Right kidney (tissue), 1 donor: Measurements from ENCODE around the gene CPM.
"Not testable (repeated sequence)": the region's sequence is repeated elsewhere in the genome, so short reads cannot be mapped to it uniquely, and the experiment has no call there.

ENCODE experiments used
- DNase-seq: peaks from one replicate; pipeline ENCODE4 v3.0.0-alpha.2; 2016

The CPM gene

DNA sequence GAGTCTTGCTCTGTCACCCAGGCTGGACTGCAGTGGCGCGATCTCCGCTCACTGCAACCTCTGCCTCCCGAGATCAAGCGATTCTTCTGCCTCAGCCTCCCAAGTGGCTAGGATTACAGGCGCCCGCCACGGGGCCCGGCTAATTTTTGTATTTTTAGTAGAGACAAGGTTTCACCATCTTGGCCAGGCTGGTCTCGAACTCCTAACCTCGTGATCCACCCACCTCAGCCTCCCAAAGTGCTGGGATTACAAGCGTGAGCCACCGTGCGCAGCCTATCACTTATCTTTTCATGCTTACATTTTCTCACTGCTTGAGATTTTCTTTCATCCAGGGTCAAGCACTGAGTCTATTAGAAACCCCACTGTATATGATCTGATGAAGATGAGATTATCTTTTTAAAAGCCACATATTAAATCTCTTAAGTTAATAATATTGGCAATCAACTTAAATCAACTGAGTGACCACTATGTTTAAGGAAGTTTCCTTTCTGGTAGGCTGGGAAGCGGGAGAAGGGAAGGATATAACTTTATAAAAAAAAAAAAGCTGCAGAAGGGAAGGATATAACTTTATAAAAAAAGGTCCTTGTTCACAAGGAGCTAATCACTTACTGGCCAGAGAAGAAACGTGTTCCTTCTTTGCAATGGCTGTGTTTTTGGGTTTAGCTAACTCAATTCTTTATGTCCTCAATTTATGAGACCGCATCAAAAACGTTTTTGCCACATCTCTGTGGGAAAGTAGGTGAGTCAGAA, 126.3 kb downstream of the CPM start:
- no peak for DNase-seq

DNA sequence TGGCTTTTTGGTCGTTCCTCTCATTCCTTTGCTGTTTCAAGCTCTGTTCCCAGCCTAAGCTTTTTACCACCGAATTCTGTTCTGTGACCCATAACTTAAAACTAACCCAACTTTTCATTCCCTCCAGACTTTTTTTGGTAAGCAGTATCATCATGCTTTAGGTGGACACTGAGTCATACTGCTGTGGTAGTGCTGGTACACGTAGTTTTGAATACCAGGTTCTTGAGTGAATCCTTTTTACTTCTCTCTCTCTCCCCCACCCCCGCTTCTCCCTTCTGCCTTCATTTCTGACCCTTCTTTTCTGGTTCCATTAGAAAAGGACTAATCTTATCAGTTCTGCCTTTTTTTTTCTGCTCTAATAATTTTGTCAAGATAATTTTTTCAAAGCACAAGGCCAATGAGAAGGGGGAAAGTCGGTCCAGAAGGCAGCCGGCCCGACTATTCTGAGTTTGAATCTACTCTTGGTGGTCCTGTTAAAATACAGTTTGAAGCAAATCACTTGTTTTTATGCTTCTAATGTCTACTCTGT, 127.3 kb downstream of the CPM start:
- no peak for DNase-seq

DNA sequence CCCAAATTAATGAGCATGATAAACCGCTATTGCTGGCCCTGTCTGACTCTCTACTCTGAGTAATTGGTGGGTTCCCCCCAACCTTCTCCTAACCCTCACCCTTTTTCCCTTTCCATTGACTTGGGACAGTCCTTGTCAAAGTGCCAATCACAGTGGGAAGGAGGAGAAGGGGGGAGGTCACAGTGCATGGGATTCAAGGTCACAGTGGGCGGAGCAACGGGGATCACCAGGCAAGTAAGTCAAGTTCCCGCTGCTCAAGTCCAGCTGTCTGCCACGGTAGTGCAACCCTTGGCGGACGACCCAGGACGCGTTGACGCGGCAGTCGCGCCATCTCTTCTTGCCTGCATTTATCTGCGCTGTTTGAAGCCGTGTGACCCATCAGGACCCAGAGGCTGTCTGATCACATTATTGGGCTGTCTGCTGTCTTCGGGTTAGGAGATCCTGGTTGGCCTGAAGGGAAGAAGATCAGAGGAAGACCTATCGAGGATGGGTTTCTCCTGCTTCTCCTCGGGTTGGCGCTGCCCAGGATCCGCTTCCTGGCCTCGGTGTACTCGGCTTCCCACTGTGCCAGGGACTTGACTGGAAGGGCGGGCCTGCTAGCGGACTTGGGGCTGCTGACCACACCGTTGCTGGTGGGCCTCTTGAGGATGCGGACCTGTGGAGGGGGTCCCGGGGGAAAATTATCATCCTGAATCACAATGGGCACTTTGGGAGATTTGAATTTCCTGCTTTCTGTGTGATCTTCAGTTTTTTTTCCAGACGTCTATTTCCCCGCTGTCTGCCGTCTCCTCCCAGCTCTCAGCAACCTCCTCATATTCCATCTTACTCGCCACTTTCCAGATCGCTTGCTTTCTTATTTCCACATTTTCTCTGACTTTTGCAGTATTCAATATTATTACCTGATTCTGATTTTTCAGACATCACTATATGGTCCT, 128.0 kb downstream of the CPM start:
- no peak for DNase-seq

DNA sequence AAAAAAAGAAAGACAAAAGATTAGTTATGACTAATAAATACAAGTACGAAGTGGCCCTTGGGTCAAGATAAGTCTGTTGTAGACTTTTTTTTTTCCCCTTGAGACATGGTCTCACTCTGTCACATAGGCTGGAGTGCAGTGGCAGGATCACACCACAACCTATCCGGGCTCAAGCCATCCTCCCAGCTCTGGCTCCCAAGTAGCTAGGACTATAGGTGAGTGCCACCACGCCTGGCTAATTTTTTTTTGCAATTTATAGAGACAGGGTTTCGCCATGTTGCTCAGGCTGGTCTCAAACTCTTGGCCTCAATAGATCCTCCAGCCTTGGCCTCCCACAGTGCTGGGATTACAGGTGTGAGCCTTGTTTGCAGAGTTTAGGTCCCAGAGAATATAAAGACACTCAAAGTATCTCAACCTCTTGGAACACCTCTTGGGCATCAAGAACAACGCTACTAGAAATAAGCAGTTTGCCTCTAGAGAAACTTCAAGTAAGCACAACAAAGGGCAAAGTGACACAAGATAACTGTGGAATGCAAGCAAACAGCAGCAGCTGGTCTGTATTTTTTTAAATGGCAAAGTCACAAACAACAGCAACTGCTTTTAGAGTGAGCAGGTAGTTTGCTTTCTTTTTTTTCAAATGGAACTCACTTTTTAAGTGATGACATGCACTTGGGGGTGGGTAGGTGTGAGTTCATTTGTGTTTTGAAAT, 128.9 kb downstream of the CPM start:
- no peak for DNase-seq

DNA sequence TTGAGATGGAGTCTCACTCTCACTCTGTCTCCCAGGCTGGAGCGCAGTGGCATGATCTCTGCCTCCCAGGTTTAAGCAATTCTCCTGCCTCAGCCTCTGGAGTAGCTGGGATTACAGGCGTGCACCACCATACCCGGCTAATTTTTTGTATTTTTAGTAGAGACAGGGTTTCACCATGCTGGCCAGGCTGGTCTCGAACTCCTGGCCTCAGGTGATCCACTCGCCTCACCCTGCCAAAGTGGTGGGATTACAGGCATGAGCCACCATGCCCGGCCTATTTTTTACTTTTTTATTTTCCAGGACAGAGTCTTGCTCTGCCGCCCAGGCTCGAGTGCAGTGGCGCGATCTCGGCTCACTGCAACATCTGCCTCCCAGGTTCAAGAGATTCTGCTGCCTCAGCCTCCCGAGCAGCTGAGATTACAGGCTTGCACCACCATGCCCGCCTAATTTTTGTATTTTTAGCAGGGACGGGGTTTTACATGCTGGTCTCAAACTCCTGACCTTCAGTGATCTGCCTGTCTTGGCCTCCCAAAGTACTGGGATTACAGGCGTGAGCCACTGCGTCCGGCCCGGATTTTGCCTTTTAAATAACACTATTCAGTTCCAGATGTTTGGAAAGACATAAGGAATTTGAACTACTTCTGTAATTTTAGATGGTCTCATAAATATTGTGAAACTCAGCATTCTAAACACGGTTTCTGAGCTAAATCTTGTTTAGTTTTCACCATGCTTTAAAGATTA, 129.9 kb downstream of the CPM start:
- DNase-seq: not testable (repeated sequence)

DNA sequence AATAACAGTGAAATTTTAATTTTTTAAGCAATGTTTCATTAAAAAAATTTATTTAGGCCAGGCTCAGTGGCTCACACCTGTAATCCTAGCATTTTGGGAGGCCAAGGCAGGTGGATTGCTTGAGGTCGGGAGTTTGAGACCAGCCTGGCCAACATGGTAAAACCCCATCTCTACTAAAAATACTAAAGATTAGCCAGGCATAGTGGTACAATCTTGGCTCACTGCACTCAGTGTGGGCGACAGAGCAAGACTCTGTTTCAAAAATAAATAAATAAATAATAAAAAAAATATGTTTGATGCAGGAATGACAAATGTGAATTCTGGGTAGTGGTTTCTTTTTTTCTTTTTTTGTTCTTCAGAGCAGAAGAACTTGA, 130.6 kb downstream of the CPM start:
- not testable (repeated sequence) for DNase-seq
